GM18499 (cell line): ENCODE data around the gene CRYBG3.
A peak's percentile ranks its signal among the peaks of the same experiment; 100 is the strongest.

Source experiments
- ATAC-seq: cut with Tn5 transposase; IDR thresholded peaks from one replicate; pipeline ENCODE4 v1.9.1; 2021; ENCODE audit warnings: moderate number of reproducible peaks; ENCODE audit not compliant: insufficient read depth, unreplicated experiment

Gene CRYBG3

GRCh38 chr3:97937205-97937604, 115.4 kb downstream of the CRYBG3 start:
- no peak for ATAC-seq

- no peak for ATAC-seq
These were observed 116.6 kb downstream of the CRYBG3 start for GRCh38 chr3:97938444-97938843.

GRCh38 chr3:97939401-97939800, 117.6 kb downstream of the CRYBG3 start:
- ATAC-seq, result no peak

DNA sequence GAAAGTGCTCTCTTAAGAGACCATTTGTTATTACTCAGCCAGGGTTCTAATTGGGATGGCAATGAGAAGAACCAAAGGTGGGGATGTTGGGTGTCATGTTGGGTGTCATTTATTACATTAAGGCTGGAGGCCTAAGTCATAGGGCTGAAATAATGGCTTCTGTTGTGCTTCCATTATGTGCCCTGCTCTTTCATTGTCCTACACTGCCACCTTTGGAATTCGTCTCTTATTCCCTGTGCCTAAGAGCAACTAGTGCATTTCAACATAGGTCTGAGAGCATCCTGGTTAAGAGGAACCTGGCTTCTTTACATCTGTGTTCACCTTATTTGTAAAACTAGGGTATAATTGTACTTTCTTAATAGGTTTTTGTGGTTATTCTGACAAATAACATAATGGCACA, 118.2 kb downstream of the CRYBG3 start:
- no peak for ATAC-seq

- ATAC-seq, result no peak
These were observed 121.2 kb downstream of the CRYBG3 start for GRCh38 chr3:97942801-97943546.

DNA sequence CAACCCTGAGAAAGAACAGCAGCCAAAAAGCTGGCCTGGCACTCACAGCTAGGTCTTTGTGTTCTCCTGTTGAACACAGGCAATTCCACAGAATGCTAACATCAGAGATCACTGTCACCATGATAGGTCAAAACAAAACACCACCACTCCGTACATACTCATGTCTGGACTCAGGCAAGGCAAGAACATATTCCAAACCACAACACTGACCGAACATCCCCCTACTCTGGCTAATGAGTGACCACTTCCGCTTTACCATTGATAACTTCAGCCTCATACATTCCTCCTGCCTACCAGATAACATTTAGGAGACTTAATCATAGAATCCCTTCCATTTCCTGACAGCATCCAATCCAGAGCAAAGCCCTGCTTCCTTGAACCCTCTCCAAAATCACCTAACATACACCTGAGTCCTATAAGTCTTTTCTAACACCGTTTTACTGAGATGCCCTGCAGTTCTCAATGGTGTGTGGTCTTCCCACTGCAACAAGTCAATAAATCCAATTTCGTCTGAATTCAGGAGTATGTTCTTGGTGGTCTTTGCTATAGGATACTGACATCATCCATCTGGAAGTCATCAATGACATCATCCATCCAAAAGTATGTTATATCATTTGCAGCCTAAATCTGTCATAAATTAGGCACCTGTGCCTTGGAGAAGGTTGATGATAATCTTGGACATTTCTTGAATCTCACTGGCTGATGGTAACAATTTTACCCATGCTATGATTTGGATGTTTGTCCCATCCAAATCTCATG, 126.7 kb downstream of the CRYBG3 start:
- no peak for ATAC-seq

GRCh38 chr3:97949110-97949485, 127.3 kb downstream of the CRYBG3 start:
- no peak for ATAC-seq

- no peak for ATAC-seq
These were observed 127.9 kb downstream of the CRYBG3 start for GRCh38 chr3:97949743-97950142.

- no peak for ATAC-seq
These were observed 128.5 kb downstream of the CRYBG3 start for GRCh38 chr3:97950360-97950759.

DNA sequence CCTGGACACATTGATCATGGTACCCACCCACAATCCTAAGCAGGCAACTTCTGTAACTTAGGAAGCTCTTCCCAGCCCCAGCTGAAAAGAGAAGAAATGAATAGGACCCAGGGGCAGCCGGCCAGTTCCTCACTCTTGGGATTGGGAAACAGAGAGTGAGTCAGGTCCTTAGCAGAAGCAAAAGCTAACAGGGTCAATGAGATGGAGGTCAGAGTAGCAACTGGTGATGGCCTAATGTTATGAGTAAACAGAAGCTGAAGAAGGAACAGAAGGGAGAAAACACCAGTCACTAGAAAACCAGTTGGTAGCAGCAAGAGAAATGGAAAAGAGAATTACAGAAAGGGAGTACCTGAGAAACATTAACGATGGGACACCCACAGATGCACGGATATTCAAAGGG, 130.5 kb downstream of the CRYBG3 start:
- ATAC-seq, result no peak

GRCh38 chr3:97952872-97953271, 131.1 kb downstream of the CRYBG3 start:
- no peak for ATAC-seq

- peak; percentile 55 for ATAC-seq
These were observed 132.5 kb downstream of the CRYBG3 start for GRCh38 chr3:97954228-97954827.

DNA sequence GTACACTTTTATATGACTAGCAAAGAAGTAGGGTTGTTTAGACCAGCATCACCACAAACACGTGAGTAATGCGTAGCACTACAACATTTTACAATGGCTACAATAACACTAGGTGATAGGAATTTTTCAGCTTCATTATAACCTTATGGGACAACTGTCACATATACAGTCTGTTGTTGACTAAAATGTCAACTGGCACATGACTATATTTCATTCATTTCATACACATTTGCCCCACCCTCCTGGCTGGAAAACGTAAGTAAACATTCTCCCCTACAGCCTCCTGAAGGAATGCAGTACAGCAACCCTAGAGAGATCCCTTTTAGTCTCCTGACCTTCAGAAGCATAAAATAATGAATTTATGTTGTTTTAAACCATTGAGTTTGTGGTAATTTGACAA, 134.2 kb downstream of the CRYBG3 start:
- ATAC-seq, result no peak

- ATAC-seq, result no peak
These were observed 136.0 kb downstream of the CRYBG3 start for GRCh38 chr3:97957617-97958311.

- ATAC-seq, result no peak
These were observed 136.6 kb downstream of the CRYBG3 start for GRCh38 chr3:97958396-97958795.

GRCh38 chr3:97958796-97959195, 137.0 kb downstream of the CRYBG3 start:
- ATAC-seq, result no peak

- no peak for ATAC-seq
These were observed 138.1 kb downstream of the CRYBG3 start for GRCh38 chr3:97959872-97960271.

GRCh38 chr3:97960551-97960950, 138.7 kb downstream of the CRYBG3 start:
- ATAC-seq, result no peak

DNA sequence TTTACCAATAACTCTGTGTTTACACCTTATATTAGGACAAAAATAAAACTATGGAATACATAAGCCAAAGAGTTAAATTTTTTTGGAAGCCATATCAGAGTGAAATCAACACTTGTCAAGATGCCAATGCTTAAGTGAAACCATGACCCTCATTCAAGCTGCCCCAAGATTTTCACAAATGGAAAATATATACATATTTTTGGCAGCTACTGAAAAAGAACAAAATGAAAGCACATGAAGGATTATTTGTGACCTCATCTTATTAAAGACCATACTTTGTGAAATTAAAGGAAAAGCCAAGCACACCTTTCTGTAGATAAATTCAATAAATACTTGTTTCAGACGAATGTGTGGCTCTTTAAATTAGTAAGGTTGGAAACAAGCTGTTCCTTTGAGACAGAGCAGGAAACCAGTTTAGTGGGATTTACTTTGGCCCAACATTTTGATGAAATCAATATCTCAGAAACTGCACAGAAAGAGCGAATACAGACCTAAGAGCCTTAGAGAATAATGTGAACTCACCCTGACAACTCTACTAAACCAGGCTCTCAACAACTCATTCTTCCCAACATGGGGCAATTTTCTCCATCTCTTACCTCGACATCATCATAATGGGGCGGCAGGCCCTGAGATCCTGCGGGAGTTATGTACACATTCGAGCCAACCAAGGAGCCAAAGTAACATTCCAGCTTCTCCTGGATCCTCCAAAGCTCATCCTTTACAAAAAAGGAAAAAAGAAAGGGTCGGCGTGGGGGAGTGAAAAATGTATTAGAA, 139.4 kb downstream of the CRYBG3 start:
- ATAC-seq, result no peak

DNA sequence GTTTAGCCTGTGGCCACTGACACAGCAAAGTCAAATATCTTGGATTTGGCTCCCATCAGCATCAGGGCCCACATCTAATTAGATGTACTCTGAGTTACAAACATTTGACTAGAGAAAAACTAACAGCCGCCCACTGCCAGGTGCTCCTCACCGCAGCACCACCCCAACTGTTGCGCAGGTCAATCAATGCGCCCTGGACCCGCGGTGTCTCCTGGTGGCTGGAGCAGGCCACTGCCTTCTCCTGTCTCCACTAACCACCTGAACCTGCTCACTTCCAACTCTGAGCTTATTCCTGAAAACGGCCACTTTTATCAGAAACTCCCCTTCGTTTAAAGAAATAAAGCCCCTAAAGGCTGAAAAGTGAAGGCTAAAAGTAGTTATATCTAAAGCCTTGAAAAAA, 146.2 kb downstream of the CRYBG3 start:
- ATAC-seq, result no peak
